Measurements from ENCODE around the gene TUBB1. TPM values are rescaled to one million over a fixed set of nuclear protein-coding genes. Genes with fewer than 3 reads are reported as not detected.
"Not testable (repeated sequence)": the region's sequence is repeated elsewhere in the genome, so short reads cannot be mapped to it uniquely, and the experiment has no call there.

TUBB1 gene
- total RNA-seq, 1 experiment from 2014 or later: not detected

- H3K27ac ChIP-seq (ENCODE audit: low read depth, low read length, poor library complexity, severe bottlenecking): no peak overlapping the region
- DNase-seq (ENCODE audit: low spot score): no peak
- H3K9me3 ChIP-seq (ENCODE audit: low read depth, low read length, poor library complexity, severe bottlenecking): no peaks in the 10 kb centered on the region
- ChIA-PET CTCF (no interaction called here), POLR2A (ENCODE audit: low non-redundant PET) (no interaction called here)
- TF ChIP-seq EZH2 (IDR thresholded peaks at IDR 0.05; ENCODE audit: borderline replicate concordance, low read depth, low read length, poor library complexity, severe bottlenecking): no peak
- no peak for TF ChIP-seq CTCF (conservative IDR thresholded peaks at IDR 0.05; ENCODE audit: low read depth, low read length)
- intact Hi-C loops (cut with micrococcal nuclease; ENCODE audit: unreplicated experiment): no loop called here
- peaks cover 8% of the 10 kb centered on the region for H3K4me1 ChIP-seq (ENCODE audit: insufficient read depth, low read length, poor library complexity, severe bottlenecking)
- no peaks in the 10 kb centered on the region for H3K36me3 ChIP-seq (ENCODE audit: insufficient read depth, low read length, poor library complexity, severe bottlenecking)
- no peaks in the 10 kb centered on the region for H3K27me3 ChIP-seq (replicated peaks; ENCODE audit: insufficient read depth, low read depth, low read length, poor library complexity)
- BruUV-seq (replicated peaks): no TSS peak
- H3K4me3 ChIP-seq (ENCODE audit: low read depth, low read length, poor library complexity, severe bottlenecking): no peak overlapping the region
Observed at GRCh38 chr20:59008715-59009336, 10.4 kb upstream of the TUBB1 start.

- TF ChIP-seq CTCF (conservative IDR thresholded peaks at IDR 0.05; ENCODE audit: low read depth, low read length) (no peak), EZH2 (IDR thresholded peaks at IDR 0.05; ENCODE audit: borderline replicate concordance, low read depth, low read length, poor library complexity, severe bottlenecking) (no peak)
- ChIA-PET POLR2A (ENCODE audit: low non-redundant PET) (no interaction called here), CTCF (no interaction called here)
- H3K36me3 ChIP-seq (ENCODE audit: insufficient read depth, low read length, poor library complexity, severe bottlenecking): no peaks in the 10 kb centered on the region
- no peaks in the 10 kb centered on the region for H3K9me3 ChIP-seq (ENCODE audit: low read depth, low read length, poor library complexity, severe bottlenecking)
- no TSS peak for BruUV-seq (replicated peaks)
- H3K27ac ChIP-seq (ENCODE audit: low read depth, low read length, poor library complexity, severe bottlenecking): no peak overlapping the region
- no peak overlapping the region for H3K4me3 ChIP-seq (ENCODE audit: low read depth, low read length, poor library complexity, severe bottlenecking)
- peaks cover 1% of the 10 kb centered on the region for H3K4me1 ChIP-seq (ENCODE audit: insufficient read depth, low read length, poor library complexity, severe bottlenecking)
- H3K27me3 ChIP-seq (replicated peaks; ENCODE audit: insufficient read depth, low read depth, low read length, poor library complexity): no peaks in the 10 kb centered on the region
- intact Hi-C loops (cut with micrococcal nuclease; ENCODE audit: unreplicated experiment): no loop called here
- no peak for DNase-seq (ENCODE audit: low spot score)
Observed at GRCh38 chr20:59010321-59010994, 8.8 kb upstream of the TUBB1 start.

DNA sequence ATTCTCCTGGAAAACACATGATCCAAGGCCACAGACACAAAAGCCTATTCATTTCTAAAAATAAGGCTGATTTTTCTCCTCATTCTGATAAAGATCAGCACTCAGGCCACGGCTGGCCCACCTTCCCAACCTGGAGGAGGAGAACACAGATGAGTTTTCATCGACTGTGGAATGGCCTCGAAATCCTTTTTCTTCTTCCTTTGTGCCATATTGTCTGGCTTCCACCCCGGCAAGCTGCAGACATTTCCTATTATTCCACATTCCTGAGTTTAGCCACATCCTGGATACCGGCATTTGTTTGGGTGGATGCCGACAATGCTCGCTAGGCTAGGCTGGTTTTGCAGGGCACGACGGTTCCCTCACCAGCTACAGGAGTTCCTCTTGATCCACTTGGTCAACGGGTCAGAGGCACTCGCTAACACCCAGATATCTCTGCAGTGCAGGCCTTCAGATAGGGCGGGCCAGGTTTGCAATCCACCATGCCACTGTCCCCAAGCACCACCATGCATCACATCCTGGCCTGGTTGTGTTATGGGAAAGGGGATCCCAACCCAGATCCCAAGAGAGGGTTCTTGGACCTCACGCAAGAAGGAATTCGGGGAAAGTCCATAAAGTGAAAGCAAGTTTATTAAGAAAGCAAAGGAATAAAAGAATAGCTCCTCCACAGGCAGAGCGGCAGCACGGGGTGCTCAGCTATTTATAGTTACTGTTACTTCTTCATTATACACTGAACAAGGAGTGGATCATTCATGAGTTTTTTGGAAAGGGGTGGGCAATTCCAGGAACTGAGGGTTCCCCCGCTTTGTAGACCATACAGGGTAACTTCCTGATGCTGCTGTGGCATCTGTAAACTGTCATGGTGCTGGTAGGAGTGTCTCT is 8.0 kb upstream of the TUBB1 start:
- intact Hi-C loops (cut with micrococcal nuclease; ENCODE audit: unreplicated experiment): no loop called here
- Histone ChIP-seq H3K4me3 (ENCODE audit: low read depth, low read length, poor library complexity, severe bottlenecking) (no peak overlapping the region), H3K4me1 (ENCODE audit: insufficient read depth, low read length, poor library complexity, severe bottlenecking) (no peaks in the 10 kb centered on the region), H3K9me3 (ENCODE audit: low read depth, low read length, poor library complexity, severe bottlenecking) (no peaks in the 10 kb centered on the region), H3K27me3 (replicated peaks; ENCODE audit: insufficient read depth, low read depth, low read length, poor library complexity) (no peaks in the 10 kb centered on the region), H3K36me3 (ENCODE audit: insufficient read depth, low read length, poor library complexity, severe bottlenecking) (no peaks in the 10 kb centered on the region), H3K27ac (ENCODE audit: low read depth, low read length, poor library complexity, severe bottlenecking) (no peak overlapping the region)
- no peak for DNase-seq (ENCODE audit: low spot score)
- POLR2A ChIA-PET (ENCODE audit: low non-redundant PET): no interaction called here
- CTCF ChIA-PET: no interaction called here
- no TSS peak for BruUV-seq (replicated peaks)
- no peak for TF ChIP-seq CTCF (conservative IDR thresholded peaks at IDR 0.05; ENCODE audit: low read depth, low read length)
- TF ChIP-seq EZH2 (IDR thresholded peaks at IDR 0.05; ENCODE audit: borderline replicate concordance, low read depth, low read length, poor library complexity, severe bottlenecking): no peak

DNA sequence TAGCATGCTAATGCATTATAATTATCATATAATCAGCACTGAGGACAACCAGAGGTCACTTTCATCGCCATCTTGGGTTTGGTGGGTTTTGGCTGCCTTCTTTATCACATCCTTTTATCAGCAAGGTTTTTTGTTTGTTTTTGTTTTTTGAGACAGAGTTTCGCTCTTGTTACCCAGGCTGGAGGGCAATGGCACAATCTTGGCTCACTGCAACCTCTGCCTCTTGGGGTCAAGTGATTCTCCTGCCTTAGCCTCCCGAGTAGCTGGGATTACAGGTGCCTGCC is 7.4 kb upstream of the TUBB1 start:
- BruUV-seq (replicated peaks); intact Hi-C loops (cut with micrococcal nuclease; ENCODE audit: unreplicated experiment); DNase-seq (ENCODE audit: low spot score); H3K27ac ChIP-seq (ENCODE audit: low read depth, low read length, poor library complexity, severe bottlenecking); H3K9me3 ChIP-seq (ENCODE audit: low read depth, low read length, poor library complexity, severe bottlenecking); H3K36me3 ChIP-seq (ENCODE audit: insufficient read depth, low read length, poor library complexity, severe bottlenecking); H3K4me3 ChIP-seq (ENCODE audit: low read depth, low read length, poor library complexity, severe bottlenecking); CTCF ChIA-PET; H3K27me3 ChIP-seq (replicated peaks; ENCODE audit: insufficient read depth, low read depth, low read length, poor library complexity); POLR2A ChIA-PET (ENCODE audit: low non-redundant PET); H3K4me1 ChIP-seq (ENCODE audit: insufficient read depth, low read length, poor library complexity, severe bottlenecking): not testable (repeated sequence)

Measured in A673 (cell line).